OCI-LY3 (cell line): ENCODE results near the gene VPS50.

ENCODE experiments used
- H2AFZ ChIP-seq: fragments of 200-600, 300-600 bp; shearing (Covaris generic); 2 replicates; pipeline ENCODE4 v1.6.0; 2014; ENCODE audit warnings: antibody characterized with exemption, low read depth, low read length
- H3K27ac ChIP-seq: fragments of 200-600, 300-600 bp; sonication (generic); 2 replicates; pipeline ENCODE4 v1.5.1; 2014; ENCODE audit warnings: mild to moderate bottlenecking, low read length, moderate library complexity, mixed read lengths
- H3K27me3 ChIP-seq: fragments of 200-600, 300-600 bp; sonication (generic); 2 replicates; pipeline ENCODE4 v1.6.1; 2014; ENCODE audit warnings: low read depth, low read length, mixed read lengths
- H3K36me3 ChIP-seq: fragments of 200-600, 300-600 bp; sonication (generic); replicated peaks from 2 replicates; pipeline ENCODE3; 2014; ENCODE audit warnings: low read depth, low read length, mixed read lengths
- H3K4me1 ChIP-seq: fragments of 300-600, 200-600 bp; sonication (generic); 2 replicates; pipeline ENCODE4 v1.6.1; 2014; ENCODE audit warnings: low read length, mixed read lengths
- H3K4me2 ChIP-seq: fragments of 200-600, 300-600 bp; sonication (generic); 2 replicates; pipeline ENCODE4 v1.6.1; 2014; ENCODE audit warnings: low read length, mixed read lengths
- H3K4me3 ChIP-seq: fragments of 300-600, 200-600 bp; sonication (generic); 2 replicates; pipeline ENCODE4 v1.5.1; 2014; ENCODE audit warnings: antibody characterized with exemption, mild to moderate bottlenecking, low read length, moderate library complexity
- H3K79me2 ChIP-seq: fragments of 300-600, 200-600 bp; shearing (Covaris generic); 2 replicates; pipeline ENCODE4 v1.6.1; 2014; ENCODE audit warnings: mild to moderate bottlenecking, low read length, mixed read lengths
- H3K9ac ChIP-seq: fragments of 300-600, 200-600 bp; shearing (Covaris generic); 2 replicates; pipeline ENCODE4 v1.6.0; 2014; ENCODE audit warnings: mild to moderate bottlenecking, low read length, moderate library complexity
- H3K9me3 ChIP-seq: fragments of 200-600, 300-600 bp; shearing (Covaris generic); 2 replicates; pipeline ENCODE4 v1.6.1; 2014; ENCODE audit warnings: low read length, mixed read lengths; ENCODE audit not compliant: insufficient read depth
- H4K20me1 ChIP-seq: fragments of 200-600, 300-600 bp; sonication (generic); 2 replicates; pipeline ENCODE4 v1.6.1; 2016; ENCODE audit warnings: low read length, mixed read lengths; ENCODE audit not compliant: insufficient read depth
- CTCF ChIP-seq: fragments of 200-600, 300-600 bp; sonication (generic); IDR thresholded peaks from 2 replicates; pipeline ENCODE4 v1.5.1; 2014; ENCODE audit warnings: antibody characterized with exemption, low read length, low read depth
- EZH2phosphoT487 ChIP-seq: fragments of 200-600 bp; shearing (Covaris generic); IDR thresholded peaks from 2 replicates; pipeline ENCODE4 v1.6.1; 2018; ENCODE audit warnings: antibody characterized with exemption, mixed run types, low read depth

VPS50 gene

DNA sequence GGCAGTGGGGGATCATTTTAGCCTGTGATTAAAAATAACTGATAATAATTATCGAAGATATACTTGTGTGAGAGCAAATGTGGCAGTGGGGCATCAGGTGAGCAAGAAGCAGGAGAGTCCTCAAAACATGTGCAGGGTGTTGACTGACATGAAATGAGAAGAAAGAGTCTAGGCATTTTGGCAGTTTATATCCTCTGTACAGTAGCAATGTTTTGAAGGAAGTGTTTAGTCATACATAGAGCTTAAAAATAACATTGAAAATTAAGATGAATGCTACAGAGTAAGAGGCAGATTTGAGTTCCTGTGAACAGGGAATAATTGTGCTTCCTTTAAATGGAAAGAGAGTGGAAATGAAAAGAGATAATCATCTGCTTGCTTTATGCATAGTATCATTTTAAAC is 47.4 kb downstream of the VPS50 start:
- Histone ChIP-seq H2AFZ (no peak overlapping the region), H4K20me1 (no peaks in the 10 kb centered on the region), H3K4me1 (no peaks in the 10 kb centered on the region), H3K4me2 (no peak overlapping the region), H3K4me3 (no peak overlapping the region), H3K27ac (no peak overlapping the region), H3K79me2 (no peaks in the 10 kb centered on the region), H3K27me3 (no peaks in the 10 kb centered on the region), H3K9me3 (no peaks in the 10 kb centered on the region), H3K9ac (no peak overlapping the region), H3K36me3 (no peaks in the 10 kb centered on the region)
- TF ChIP-seq CTCF (no peak), EZH2phosphoT487 (no peak)

DNA sequence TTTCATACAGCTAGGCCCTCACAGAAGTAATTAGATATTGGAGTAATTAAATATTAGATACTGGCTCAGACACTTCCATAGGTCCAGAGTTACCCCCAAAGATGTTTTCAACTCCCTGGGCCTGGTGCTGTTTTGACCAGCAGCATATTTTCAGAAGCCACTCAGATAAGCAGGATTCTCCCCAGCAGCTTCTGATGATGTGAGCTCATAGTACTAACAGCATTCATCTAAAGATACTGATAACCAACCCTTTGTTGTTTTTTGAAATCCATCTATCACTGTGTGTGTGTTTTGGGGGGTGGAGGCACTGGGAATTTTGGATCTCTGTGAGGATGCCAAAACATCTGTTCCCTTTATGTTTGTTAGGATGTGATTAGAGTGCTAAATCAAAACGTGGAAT is 52.7 kb downstream of the VPS50 start:
- no peaks in the 10 kb centered on the region for H3K27me3 ChIP-seq
- no peaks in the 10 kb centered on the region for H3K36me3 ChIP-seq
- no peak overlapping the region for H3K4me2 ChIP-seq
- H3K4me1 ChIP-seq = no peaks in the 10 kb centered on the region
- no peak overlapping the region for H3K9ac ChIP-seq
- H3K9me3 ChIP-seq = no peaks in the 10 kb centered on the region
- H3K27ac ChIP-seq = no peak overlapping the region
- no peak overlapping the region for H3K4me3 ChIP-seq
- TF ChIP-seq CTCF = no peak
- H3K79me2 ChIP-seq = no peaks in the 10 kb centered on the region
- H2AFZ ChIP-seq = no peak overlapping the region
- H4K20me1 ChIP-seq = no peaks in the 10 kb centered on the region

- no peaks in the 10 kb centered on the region for H3K9me3 ChIP-seq
Observed at GRCh38 chr7:93293229-93293628, 61.1 kb downstream of the VPS50 start.

DNA sequence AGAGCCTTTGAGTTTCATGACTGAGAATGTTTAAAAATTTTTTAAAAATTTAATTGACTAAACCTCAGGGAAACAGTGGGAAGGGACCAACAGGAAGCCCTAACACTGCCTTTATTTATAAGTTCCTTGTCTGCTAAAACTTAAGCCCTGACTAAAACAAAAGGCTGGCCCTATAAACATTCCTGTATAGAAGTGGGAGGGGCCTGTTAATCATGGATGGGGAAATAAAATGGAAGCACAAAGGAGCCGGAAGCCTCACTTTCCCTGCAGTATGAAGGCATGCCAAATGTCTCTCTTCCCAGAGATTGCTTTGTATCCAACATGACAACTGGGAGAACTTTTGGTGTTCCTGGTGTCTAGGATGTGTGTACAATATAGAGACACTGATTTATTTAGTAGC is 66.0 kb downstream of the VPS50 start:
- no peak for TF ChIP-seq CTCF
- no peak for TF ChIP-seq EZH2phosphoT487
- peaks cover 4% of the 10 kb centered on the region for H3K4me1 ChIP-seq
- H3K9ac ChIP-seq = no peak overlapping the region
- H3K4me2 ChIP-seq = no peak overlapping the region
- H2AFZ ChIP-seq = no peak overlapping the region
- no peaks in the 10 kb centered on the region for H3K27me3 ChIP-seq
- no peaks in the 10 kb centered on the region for H4K20me1 ChIP-seq
- no peak overlapping the region for H3K4me3 ChIP-seq
- no peaks in the 10 kb centered on the region for H3K79me2 ChIP-seq
- peaks cover 3% of the 10 kb centered on the region for H3K36me3 ChIP-seq
- no peaks in the 10 kb centered on the region for H3K9me3 ChIP-seq
- H3K27ac ChIP-seq = no peak overlapping the region

More at GRCh38 chr7:93293229-93293628, 61.1 kb downstream of the VPS50 start:
- Histone ChIP-seq H3K4me2 (no peak overlapping the region), H3K36me3 (peaks cover 3% of the 10 kb centered on the region), H4K20me1 (no peaks in the 10 kb centered on the region), H3K27ac (no peak overlapping the region), H3K27me3 (no peaks in the 10 kb centered on the region), H3K9ac (no peak overlapping the region), H3K4me1 (peaks cover 10% of the 10 kb centered on the region), H3K4me3 (no peak overlapping the region), H3K79me2 (no peaks in the 10 kb centered on the region), H2AFZ (no peak overlapping the region)
- TF ChIP-seq EZH2phosphoT487 (no peak), CTCF (no peak)
